Frontal cortex (tissue), 4 donors: ENCODE results near the gene CHSY1. TPM values are rescaled to one million over a fixed set of nuclear protein-coding genes. Genes with fewer than 3 reads are reported as not detected.

ENCODE experiments used
- DNase-seq, 2 donors: peaks; one replicate each; pipeline ENCODE4 v3.0.0; 2012; ENCODE audit warnings: low spot score in 2 of 2
- FAIRE-seq: peaks from 2 replicates; lab custom pipeline; 2012; peaks lifted over from hg19 to GRCh38; lab: Jason Lieb, UNC
- total RNA-seq: library from RNA; depleted of rRNA; stranded (reverse); fragments of >200 nt; gene quantifications from one replicate; pipeline ENCODE4 v1.2.3, GENCODE V29; 2014
- donor health status: control.
- donor health status: control.
- donor health status: control.

Gene CHSY1
- total RNA-seq, 1 donor from 2014 or later, result 22.8 TPM

DNA sequence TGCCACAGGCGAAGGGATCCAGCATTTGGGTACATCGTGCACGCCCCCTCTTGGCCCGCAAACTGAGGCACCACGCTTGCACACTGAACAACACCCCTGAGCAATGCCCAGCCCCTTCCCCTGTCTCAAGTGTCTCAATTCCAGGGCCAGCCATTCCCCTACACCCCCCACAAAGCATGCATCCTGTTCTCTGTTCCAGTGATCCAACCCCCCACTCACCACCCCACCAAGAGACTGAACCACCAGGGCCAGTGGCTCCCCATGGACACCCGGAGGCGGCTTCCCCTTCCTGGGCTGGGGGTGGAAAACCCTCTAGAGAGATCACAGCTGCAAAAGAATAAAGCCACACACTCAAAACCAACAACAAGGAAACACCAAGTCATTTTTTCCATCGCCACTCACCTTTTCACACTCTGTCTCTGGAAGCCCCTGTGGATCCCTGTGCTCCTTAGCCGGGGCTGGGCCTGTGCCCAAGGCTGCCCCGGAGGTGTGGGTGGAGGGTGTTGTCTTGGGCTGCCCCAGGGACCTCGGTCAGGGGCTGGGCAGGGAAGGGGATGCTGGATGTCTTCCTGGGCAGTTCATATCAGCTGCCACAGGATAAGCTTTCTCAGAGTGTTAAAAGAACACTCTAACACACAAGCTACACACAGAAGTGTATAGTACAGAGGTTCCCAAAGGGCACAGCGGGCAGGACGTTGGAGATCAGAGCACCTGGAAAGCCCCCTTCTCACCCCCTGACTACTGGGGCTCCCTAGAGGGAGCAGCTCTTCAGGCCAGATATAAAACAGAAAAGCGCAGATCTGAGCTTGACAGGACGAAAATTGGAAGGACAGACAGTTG, 92.5 kb downstream of the CHSY1 start:
- no peak for FAIRE-seq

DNA sequence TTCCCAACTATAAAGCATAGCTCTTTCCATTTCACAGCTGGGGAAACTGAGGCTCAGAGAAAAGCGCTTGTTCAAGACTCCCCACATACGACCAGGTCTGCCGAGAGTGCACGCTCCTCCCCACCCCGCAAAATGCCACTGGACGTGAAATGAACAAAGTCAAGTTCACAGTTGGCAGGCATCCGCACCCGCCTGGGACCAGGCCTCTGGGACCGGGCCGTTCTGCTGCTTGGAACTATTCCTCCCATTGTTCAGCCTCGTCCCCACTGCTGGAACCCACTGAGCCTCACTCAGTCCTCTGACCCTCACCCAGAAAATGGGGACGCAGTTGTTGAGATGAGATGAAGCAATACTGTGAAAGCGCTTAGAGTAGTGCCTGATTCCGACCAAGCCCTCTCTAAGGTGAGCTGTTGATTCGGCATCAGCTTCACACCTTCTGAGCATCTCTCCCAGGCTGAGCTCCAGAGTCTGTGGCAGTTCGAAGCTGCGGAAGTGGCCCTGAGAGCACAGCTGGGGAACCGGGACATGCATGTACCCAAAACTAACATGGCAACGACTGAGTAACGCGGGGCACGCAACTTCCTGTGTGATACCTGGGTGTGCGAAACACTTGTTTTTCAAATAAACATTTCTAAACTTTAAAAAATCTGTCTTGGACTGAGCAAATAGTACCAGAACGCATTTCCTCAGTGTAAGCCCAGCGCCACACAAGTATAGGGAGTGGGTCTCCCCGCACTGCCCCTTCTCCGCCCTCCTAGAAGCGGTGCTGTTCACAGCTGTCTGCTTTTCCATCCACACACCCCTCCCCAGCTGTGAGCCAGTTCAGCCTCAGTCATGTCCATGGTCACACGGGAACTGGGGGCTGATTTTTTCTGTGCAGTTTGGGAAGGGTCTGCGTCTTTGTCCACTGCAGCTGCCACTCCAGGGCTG, 93.4 kb downstream of the CHSY1 start:
- DNase-seq (no peak), FAIRE-seq (no peak)

More for the DNA sequence above, 92.5 kb downstream of the CHSY1 start:
- no peak for DNase-seq

DNA sequence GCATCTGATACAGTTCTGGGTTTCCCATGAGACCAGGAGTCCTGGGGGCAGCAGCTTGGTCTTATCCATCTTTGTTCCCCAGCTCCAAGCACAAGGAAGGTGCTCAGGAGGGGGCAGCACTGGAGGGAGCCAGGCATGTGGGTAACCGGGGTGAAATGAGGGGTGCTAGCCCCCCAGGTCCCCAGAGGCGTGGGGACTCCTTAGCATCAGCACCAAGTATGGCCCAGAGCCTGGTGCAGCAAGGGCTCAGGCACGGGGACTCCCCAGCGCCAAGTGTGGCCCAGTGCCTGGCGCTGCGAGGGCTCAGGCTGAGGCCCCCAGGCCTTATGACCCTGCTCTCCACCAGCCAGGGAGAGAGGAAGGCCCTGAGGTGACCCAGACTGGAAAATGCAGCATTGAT, 94.1 kb downstream of the CHSY1 start:
- FAIRE-seq (no peak), DNase-seq (no peak)

- FAIRE-seq (no peak), DNase-seq (no peak)
These were observed 95.2 kb downstream of the CHSY1 start for GRCh38 chr15:101156509-101157159.

GRCh38 chr15:101156061-101156460, 95.8 kb downstream of the CHSY1 start:
- no peak for FAIRE-seq

DNA sequence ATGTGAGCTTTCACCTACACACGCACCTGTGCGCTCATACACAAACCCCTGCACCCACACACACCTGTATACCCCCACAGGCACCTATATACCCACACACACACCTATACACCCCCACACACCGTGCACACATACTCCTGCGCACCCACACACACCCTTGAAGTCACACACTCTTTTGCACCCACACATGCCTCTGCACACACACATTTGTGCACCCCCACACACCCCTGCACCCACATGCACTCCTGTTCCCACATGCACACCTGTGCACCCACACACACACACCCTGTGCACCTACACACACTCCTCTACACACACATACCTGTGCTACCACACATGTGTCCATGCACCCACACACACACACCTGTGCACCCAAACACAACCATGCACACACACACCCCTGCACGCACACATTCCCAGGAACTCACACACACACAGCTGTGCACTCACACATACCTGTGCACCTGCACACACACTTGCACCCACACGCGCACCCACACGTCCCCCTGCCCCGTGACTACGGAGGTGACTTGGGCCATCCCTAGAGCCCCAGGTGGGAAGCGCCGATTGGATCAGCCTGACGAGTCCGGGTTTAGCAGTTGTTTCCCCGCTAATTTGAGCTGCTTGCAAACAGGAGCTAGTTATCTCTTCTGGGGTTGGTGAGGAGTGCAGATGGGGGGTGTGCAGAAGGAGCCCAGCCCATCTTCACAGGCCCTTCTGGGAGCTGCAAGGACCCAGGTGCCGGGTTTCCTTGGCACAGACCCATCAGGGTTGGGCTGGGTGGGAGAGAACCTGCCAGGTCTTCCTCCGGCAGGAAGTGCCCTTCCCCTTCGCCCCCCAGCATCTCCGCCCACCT, 97.8 kb downstream of the CHSY1 start:
- DNase-seq, result no peak
- no peak for FAIRE-seq

More at GRCh38 chr15:101156061-101156460, 95.8 kb downstream of the CHSY1 start:
- no peak for DNase-seq

DNA sequence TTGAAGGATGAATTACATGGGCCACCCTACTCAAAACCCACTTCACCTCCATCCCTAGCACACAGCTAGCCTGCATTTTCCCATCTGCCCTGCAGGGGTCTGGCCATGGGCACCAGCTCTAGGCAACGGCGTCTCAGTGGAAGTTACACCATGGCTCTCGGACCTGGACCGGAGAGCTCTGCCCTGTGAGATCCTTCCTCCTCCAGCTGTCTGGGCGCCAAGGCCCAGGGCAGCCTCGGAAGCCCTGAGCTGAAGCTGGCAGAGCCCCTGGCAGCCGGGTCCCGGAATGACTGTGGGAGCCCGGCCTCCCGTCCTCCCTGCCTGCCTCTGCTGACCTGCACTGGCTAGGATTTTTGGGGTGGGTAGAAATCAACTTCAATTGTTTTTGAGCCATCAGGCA, 98.9 kb downstream of the CHSY1 start:
- DNase-seq, result no peak
- no peak for FAIRE-seq

DNA sequence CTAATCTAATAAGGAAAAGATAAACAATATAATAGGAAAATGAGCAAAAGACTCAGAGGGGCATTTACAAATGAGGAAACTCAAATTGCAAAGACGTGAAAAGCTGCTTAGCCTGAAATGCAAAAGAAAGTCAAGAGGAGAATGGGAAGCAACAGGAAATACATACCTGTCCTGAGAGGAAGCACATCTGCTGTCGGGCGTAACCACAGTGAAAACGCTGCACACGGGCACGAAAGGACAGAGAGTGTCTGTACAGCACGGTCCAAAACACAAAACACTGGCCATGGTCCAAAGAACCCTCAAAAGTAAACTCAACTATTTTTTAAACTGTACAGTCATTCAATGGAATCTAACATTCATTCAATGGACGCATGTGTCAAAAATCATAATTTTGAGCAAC, 100.6 kb downstream of the CHSY1 start:
- no peak for FAIRE-seq
- no peak for DNase-seq

DNA sequence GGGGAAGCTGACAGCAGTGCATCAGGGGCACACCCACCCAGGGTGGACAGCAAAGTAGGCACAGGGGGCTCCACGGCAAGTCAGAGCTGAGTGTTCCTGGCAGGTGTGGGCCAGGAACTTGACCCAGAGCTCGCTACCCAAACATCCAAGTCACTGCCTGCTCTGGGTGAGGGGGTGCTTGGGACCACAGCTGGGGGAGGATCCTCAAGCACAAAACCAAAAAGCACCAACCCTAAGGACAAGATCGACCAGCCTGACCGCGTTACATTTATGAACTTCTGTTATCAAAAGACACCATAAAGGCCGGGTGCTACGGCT, 101.2 kb downstream of the CHSY1 start:
- FAIRE-seq, result no peak
- DNase-seq, result no peak

- DNase-seq (peak in 1 of 2 donors; percentile 35), FAIRE-seq (no peak)
These were observed 101.8 kb downstream of the CHSY1 start for GRCh38 chr15:101149864-101150722.

DNA sequence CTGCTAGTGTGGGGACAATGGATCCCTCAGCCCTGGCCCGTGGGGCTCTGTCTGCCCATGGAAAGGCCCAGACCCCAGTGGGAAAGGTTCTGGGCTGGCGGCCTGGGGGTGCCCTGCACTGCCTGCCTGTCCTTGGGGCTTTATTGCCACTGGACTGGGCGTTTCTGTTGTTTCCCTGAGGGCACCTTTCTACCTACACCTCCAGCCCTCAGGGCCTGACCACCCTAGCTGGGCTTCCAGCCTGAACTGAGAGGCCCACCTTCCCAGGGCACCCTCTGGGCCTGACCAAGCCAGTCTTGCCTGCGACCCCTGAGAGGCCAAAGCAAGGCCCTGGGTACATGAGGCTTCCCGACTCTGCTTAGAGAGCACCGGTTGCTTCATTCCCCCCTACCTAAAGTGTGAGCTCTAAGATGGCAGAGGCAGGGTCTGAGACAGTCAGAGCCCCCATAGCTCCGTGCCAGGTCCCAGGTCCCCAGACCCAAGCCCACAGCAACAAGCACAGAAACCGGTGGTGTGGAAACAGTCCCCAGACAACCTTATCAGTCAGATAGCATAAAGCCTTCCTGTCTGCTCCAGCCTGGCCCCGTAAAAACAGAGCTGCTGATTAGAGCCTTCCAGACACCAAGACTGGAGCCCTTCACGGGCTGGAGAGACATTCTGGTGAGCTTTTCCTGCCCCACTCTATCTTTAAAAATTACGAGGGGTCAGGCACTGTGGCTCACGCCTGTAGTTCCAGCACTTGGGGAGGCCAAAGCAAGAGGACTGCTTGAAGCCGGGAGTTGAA, 102.8 kb downstream of the CHSY1 start:
- DNase-seq (no peak), FAIRE-seq (no peak)

- no peak for DNase-seq
- FAIRE-seq, result no peak
These were observed 103.5 kb downstream of the CHSY1 start for GRCh38 chr15:101148166-101148880.

- FAIRE-seq, result no peak
- no peak for DNase-seq
These were observed 104.7 kb downstream of the CHSY1 start for GRCh38 chr15:101147181-101147580.

- no peak for FAIRE-seq
These were observed 105.6 kb downstream of the CHSY1 start for GRCh38 chr15:101146118-101146702.

DNA sequence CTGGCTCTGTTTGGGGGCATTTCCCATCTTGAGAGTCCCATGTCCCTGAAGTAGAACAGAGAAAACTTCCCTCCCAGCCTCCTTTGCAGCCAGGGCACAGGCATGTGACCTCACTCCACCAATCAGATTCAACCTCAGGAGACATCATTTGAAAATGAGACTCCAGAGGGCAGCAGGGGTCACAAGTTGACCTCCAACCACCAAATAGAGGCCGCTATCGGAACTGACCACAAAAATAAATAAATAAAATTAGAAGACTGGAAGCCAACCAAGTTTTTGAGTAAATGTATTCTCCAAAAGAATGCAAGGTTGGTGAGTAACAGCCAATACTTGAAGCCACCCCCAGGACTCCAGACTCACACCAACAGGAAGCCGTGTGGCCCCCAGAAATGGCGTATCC, 106.5 kb downstream of the CHSY1 start:
- FAIRE-seq (no peak), DNase-seq (no peak)

More at GRCh38 chr15:101146118-101146702, 105.6 kb downstream of the CHSY1 start:
- no peak for DNase-seq

DNA sequence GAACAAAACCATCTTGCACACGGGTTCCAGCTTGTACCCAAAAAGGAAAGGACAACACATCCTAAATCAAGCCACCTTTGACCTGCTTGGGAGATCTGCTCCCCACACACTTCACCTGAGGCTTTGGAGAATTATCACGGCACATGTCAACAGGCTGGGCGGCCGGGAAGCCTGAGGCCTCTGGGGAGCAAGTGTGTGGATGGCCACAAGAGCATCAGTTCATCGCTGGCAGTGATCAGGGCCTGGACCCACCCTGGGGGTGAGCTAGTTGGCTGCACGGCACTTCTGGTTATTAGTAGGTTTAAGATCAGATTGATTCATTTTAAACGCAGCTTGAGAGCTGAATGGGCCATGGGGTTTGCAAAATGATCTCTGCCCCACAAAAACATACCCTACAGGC, 108.5 kb downstream of the CHSY1 start:
- DNase-seq, result no peak
- FAIRE-seq, result no peak

DNA sequence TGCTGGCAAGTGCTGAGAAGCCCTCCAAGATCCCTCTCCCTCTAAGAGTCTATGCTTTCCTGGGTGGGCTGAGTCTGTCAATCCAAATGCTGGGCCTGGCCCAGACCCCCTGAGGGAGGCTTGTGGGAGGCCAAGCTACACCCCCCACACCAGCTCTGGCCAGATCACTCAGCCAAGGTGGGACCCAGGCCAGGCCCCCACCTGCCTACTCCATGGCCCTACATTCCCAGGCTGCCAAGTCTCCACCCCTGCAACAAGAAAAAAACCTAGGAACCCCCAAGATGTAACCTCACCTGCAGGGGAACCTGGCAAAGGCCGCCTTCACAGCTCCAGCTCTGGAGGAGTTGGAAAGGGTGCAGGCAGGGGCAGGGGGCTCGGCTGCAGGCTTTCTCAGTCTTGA, 109.1 kb downstream of the CHSY1 start:
- DNase-seq (no peak), FAIRE-seq (no peak)
